GM12864 (cell line): ENCODE data around the gene EFCAB6.

Experiments
- DNase-seq: peaks from one replicate; pipeline ENCODE4 v3.0.0-alpha.2; 2011; ENCODE audit warnings: low read depth
- H3K4me3 ChIP-seq: 2 replicates; pipeline ENCODE4 v1.5.1; 2011; ENCODE audit warnings: mild to moderate bottlenecking, low read depth, low read length, control low read depth
- TF ChIP-seq, protein P1 (sequence below): IDR thresholded peaks from 2 replicates; pipeline ENCODE4 v1.5.1; 2011; ENCODE audit warnings: low read depth, mild to moderate bottlenecking, moderate library complexity, low read length, control low read depth, inconsistent platforms; ENCODE audit errors: missing control alignments

EFCAB6 gene

DNA sequence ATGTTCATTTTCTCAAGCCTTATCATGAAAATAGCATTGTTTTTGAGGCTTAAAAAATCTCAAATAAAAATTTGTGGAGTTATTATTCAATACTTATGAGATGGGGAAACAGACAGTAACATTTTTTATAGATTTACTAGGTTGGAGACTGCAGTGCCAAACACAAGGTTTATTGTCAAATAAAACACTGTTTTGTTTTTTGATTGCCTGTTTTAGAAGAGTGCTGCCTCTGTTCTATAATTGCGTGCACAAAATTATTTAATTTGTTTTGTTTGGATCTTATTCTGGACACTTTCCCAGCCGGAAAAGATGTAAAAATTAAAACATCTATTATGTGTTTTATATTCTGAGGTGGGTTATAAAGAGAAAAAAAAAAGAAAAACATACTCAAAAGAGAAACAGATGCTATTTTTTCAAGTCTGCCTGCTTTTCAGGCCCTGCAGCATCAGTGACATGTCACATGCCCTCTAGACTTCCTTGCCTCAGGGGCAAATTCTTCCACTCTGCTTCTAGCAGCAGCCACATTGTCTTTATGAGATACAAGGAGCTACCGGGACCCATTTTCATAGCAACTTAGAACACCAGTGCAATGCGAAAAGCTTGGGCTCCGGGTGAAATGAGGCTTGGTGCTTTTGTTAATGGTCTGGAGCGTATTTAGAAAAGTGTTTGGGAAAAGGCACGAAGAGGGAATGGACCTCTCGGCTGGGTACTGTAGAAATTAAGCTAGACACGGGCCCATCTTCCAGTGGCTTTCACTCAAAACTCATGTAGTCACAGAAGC is 77.5 kb downstream of the EFCAB6 start:
- TF ChIP-seq, protein P1, sequence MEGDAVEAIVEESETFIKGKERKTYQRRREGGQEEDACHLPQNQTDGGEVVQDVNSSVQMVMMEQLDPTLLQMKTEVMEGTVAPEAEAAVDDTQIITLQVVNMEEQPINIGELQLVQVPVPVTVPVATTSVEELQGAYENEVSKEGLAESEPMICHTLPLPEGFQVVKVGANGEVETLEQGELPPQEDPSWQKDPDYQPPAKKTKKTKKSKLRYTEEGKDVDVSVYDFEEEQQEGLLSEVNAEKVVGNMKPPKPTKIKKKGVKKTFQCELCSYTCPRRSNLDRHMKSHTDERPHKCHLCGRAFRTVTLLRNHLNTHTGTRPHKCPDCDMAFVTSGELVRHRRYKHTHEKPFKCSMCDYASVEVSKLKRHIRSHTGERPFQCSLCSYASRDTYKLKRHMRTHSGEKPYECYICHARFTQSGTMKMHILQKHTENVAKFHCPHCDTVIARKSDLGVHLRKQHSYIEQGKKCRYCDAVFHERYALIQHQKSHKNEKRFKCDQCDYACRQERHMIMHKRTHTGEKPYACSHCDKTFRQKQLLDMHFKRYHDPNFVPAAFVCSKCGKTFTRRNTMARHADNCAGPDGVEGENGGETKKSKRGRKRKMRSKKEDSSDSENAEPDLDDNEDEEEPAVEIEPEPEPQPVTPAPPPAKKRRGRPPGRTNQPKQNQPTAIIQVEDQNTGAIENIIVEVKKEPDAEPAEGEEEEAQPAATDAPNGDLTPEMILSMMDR: no peak
- H3K4me3 ChIP-seq: no peak overlapping the region
- DNase-seq: no peak

DNA sequence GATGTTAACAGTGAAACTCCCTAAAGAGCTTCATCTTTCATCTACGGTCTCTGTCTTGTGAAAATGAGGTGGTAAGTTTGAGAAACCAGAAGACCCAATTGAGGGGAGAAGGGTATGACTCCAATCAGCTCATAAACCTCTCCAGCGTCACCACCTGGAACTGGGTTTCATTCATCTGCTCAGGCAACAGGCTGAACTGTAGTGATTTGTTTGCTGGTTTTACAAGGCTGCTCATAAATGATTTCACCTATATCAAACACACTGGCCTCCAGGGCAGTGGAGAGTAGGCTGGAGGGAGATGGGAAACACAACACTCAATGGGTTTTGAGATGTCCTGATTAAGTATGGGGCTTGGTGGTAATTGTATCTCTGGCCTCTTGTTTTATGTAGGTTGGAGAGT is 79.0 kb downstream of the EFCAB6 start:
- no peak for DNase-seq
- no peak overlapping the region for H3K4me3 ChIP-seq
- TF ChIP-seq, protein P1: no peak

DNA sequence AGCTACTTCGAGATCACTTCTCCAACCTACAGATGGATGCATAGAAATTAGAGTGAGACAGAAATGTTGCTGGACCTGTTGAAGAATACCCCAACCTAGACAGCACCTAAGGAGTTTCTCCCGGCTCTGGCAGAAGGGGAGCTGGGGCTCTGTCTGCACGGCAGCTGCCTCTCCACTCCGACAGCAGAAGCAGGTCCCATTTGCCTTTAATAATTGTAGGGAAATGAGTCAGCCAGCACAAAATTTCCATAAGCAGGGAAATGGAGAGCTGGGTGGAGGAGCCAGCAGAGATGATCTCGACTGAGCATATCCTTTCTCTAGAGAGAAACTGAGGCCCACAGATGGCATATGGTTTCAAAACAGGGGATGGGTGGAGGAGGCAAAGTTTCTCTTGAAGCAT is 80.1 kb downstream of the EFCAB6 start:
- TF ChIP-seq, protein P1: no peak
- no peak for DNase-seq
- H3K4me3 ChIP-seq: no peak overlapping the region

DNA sequence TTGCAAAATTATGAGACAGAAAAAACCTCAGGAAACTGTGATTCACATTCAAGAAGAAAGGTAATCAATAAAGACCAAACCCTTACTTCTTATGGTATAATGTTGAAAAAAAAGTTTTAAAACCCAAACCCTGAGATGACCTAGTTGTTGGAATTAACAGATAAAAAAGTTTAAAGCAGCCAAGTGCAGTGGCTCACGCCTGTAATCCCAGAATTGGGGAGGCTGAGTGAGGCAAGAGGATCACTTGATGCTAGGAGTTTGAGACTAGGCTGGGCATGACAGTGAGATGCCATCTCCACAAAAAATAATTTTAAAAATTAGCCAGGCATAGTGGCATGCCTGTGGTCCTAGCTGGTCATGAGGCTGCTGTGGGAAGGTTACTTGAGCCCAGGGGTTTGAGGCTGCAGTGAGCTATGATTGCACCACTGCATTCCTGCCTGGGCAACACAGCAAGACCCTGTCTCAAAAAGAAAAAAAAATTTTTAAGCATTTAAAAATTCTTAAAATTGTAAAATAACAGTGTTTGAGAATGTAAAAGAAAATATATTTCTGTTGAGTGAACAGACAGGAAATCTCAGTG is 85.1 kb downstream of the EFCAB6 start:
- no peak for DNase-seq
- TF ChIP-seq, protein P1: no peak
- no peak overlapping the region for H3K4me3 ChIP-seq

DNA sequence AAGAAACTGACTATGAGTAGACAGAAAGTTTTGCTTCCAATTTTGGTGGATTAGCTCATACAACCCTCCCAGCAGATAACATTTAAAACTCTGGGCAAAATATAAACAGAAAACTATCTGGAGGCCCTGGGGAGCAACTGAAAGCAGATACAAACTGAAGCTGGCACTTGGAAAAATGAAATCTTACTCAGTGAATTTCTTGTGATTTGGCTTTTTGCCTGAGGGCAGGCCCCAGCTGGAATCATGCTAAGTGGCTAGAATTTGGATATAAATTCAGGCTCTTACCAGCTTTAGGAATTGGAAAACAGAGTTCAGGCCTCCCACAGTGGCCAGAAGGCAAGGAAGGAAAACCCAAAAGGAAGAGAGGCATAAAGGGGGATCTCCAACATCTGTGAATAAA is 85.8 kb downstream of the EFCAB6 start:
- no peak overlapping the region for H3K4me3 ChIP-seq
- no peak for DNase-seq
- TF ChIP-seq, protein P1: no peak

DNA sequence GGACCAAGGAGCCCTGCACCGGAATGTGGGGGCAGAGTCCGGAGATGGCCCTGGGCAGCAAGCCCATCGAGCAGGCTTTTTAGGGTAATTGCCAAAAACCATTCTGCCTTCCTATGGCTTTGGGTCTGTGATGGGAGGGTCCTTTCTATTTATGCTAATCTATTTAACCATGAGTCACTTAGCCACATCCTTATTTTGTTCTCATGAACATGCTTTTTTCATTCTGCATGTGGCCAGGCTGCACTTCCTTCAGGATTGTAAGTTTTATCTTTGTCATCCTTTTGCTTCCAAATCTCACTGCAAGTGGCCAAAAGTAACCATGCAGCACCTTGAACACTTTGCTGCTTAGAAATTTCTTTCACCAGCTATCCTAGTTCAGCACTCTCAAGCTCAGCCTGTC is 88.3 kb downstream of the EFCAB6 start:
- DNase-seq: no peak
- H3K4me3 ChIP-seq: no peak overlapping the region
- TF ChIP-seq, protein P1: no peak

DNA sequence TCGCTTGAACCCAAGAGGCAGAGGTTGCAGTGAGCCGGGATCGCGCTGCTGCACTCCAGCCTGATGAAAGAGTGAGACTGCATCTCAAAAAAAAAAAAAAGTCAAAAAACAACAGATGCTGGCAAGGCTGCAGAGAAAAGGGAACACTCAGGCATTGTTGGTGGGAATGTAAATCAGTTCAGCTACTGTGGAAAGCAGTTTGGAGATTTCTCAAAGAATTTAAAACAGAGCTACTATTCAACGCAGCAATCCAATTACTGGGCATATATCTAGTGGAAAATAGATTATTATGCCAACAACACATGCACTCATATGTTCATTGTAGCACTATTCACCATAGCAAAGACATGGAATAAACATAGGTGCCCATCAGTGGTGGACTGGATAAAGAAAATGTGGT is 89.7 kb downstream of the EFCAB6 start:
- DNase-seq: no peak
- H3K4me3 ChIP-seq: no peak overlapping the region
- TF ChIP-seq, protein P1: no peak
